Kidney (tissue), 14 donors: ENCODE results near the gene MBNL3. TPM values are rescaled to one million over a fixed set of nuclear protein-coding genes. Genes with fewer than 3 reads are reported as not detected.

Source experiments
- DNase-seq, 5 donors: peaks; one replicate each; pipeline ENCODE4 v3.0.0-alpha.2; 2013 to 2020
- FAIRE-seq: peaks from 2 replicates; lab custom pipeline; 2012; peaks lifted over from hg19 to GRCh38; lab: Jason Lieb, UNC
- H3K27ac ChIP-seq, 2 donors: one replicate each; pipeline ENCODE4 v1.7.0; 2013; ENCODE audit warnings: low read depth in 2 of 2, low read length in 2 of 2, inconsistent platforms in 1 of 2
- H3K27me3 ChIP-seq: one replicate; pipeline ENCODE4 v1.7.1; 2013; ENCODE audit warnings: low read length, inconsistent platforms; ENCODE audit not compliant: control insufficient read depth, insufficient read depth
- H3K36me3 ChIP-seq, 3 donors: one replicate each; pipeline versions ENCODE4 v1.7.0 to v1.7.1; 2013; ENCODE audit warnings: low read length in 3 of 3, control low read depth in 1 of 3, inconsistent platforms in 1 of 3; ENCODE audit not compliant: insufficient read depth in 3 of 3, control insufficient read depth in 2 of 3
- H3K4me1 ChIP-seq, 3 donors: one replicate each; pipeline versions ENCODE4 v1.7.0 to v1.7.1; 2013; ENCODE audit warnings: low read length in 3 of 3, inconsistent platforms in 1 of 3, low read depth in 1 of 3; ENCODE audit not compliant: control insufficient read depth in 2 of 3, insufficient read depth in 2 of 3
- H3K4me3 ChIP-seq, 3 donors: one replicate each; pipeline versions ENCODE4 v1.7.0 to v1.8.1; 2013; ENCODE audit warnings: low read length in 3 of 3, control low read depth in 1 of 3, inconsistent platforms in 1 of 3
- H3K9ac ChIP-seq, 3 donors: one replicate each; pipeline versions ENCODE4 v1.7.0 to v1.7.1; 2013; ENCODE audit warnings: low read length in 3 of 3, control low read depth in 1 of 3, inconsistent platforms in 1 of 3
- H3K9me3 ChIP-seq, 3 donors: one replicate each; pipeline versions ENCODE4 v1.7.0 to v1.7.1; 2013; ENCODE audit warnings: low read length in 3 of 3, control low read depth in 1 of 3, inconsistent platforms in 1 of 3; ENCODE audit not compliant: control insufficient read depth in 2 of 3, insufficient read depth in 1 of 3
- intact Hi-C: fragments of 100-400 bp; cut with DNase I; formaldehyde crosslinking; loops from one replicate; pipeline ENCODE4 v1.11.1; 2022
- polyA plus RNA-seq: library from polyadenylated mRNA; stranded (reverse); fragments of 350-450 nt; fragmentation: Illumina TruSeq; extraction: RNeasy Lipid Tissue Mini Kit (QIAGEN cat#74804); gene quantifications from one replicate; pipeline ENCODE4 v1.2.3, GENCODE V29; 2014; ENCODE audit warnings: low read depth, low replicate concordance; ENCODE audit not compliant: insufficient read depth
- total RNA-seq: library from RNA; stranded (reverse); fragmentation: NEBNext Ultra II Directional; extraction: Animal tissue kit (Norgen Biotek cat#: 25700); gene quantifications from one replicate; pipeline ENCODE4 v1.2.1, GENCODE V29; 2021
- TF ChIP-seq, protein P1 (sequence below): IDR thresholded peaks from 3 replicates; pipeline ENCODE4 v1.5.1; 2012; ENCODE audit warnings: mild to moderate bottlenecking, moderate library complexity, borderline replicate concordance; ENCODE audit not compliant: insufficient read depth; ENCODE audit errors: extremely low read depth
- donor health status: control.
- donor health status: control.
- donor health status: control.
- donor health status: control.
- donor health status: control.
- donor health status: DM: yes; HTN: yes; CAD: no.
- donor health status: Normal renal cell carcinoma (clear cell type).

Gene MBNL3
- total and polyA plus RNA-seq, 2 donors from 2014 or later = 3.3 to 34.5 TPM

DNA sequence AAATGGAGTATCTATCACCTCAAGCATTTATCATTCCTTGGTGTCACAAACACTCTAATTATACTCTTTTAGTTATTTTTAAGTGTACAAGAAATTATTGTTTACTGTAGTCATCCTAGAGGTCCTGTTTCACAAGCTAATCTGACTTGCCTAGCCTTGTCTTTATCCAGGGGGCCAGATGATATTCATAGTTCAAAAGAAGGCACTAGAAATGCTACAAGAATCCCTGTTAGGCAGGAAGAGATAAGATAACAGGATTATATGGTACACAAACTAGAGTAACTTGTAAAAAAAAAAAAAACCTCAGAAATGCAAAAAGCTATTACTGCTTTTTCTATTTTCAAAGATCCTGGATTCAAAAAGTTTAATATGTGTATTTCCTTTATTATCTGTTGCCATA is 95.8 kb downstream of the MBNL3 start:
- no peaks in the 10 kb centered on the region for H3K4me1 ChIP-seq
- intact Hi-C loops = no loop called here
- H3K36me3 ChIP-seq = no peaks in the 10 kb centered on the region
- H3K9ac ChIP-seq = no peak overlapping the region
- H3K9me3 ChIP-seq = no peaks in the 10 kb centered on the region
- TF ChIP-seq, protein P1, sequence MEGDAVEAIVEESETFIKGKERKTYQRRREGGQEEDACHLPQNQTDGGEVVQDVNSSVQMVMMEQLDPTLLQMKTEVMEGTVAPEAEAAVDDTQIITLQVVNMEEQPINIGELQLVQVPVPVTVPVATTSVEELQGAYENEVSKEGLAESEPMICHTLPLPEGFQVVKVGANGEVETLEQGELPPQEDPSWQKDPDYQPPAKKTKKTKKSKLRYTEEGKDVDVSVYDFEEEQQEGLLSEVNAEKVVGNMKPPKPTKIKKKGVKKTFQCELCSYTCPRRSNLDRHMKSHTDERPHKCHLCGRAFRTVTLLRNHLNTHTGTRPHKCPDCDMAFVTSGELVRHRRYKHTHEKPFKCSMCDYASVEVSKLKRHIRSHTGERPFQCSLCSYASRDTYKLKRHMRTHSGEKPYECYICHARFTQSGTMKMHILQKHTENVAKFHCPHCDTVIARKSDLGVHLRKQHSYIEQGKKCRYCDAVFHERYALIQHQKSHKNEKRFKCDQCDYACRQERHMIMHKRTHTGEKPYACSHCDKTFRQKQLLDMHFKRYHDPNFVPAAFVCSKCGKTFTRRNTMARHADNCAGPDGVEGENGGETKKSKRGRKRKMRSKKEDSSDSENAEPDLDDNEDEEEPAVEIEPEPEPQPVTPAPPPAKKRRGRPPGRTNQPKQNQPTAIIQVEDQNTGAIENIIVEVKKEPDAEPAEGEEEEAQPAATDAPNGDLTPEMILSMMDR = no peak
- no peak overlapping the region for H3K4me3 ChIP-seq
- DNase-seq (no peak), FAIRE-seq (no peak)
- H3K27ac ChIP-seq = no peak overlapping the region
- H3K27me3 ChIP-seq = peaks cover 2% of the 10 kb centered on the region

DNA sequence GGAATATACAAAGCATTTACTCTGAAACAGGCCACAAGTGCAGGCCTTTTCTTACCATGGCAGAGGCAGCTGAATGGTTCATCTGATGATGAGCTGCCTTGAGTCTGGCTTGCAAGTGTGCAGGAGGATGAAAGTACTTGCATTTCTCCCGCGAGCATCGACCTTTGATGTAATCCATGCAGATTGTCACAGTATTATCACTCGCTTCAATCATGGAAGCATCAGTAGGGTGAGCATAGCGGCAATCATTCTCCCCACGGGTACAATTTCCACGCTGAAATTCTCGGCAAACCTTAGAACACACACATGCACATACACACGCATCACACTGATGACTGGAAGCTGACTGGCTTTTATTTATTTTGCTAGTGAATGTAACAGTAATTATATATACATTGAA is 98.0 kb downstream of the MBNL3 start:
- TF ChIP-seq, protein P1 = no peak
- DNase-seq = no peak
- Histone ChIP-seq H3K27me3 (peaks cover 2% of the 10 kb centered on the region), H3K4me3 (no peak overlapping the region), H3K9ac (no peak overlapping the region), H3K4me1 (no peaks in the 10 kb centered on the region), H3K27ac (no peak overlapping the region), H3K36me3 (no peaks in the 10 kb centered on the region), H3K9me3 (no peaks in the 10 kb centered on the region)
- intact Hi-C loops = no loop called here
- no peak for FAIRE-seq

DNA sequence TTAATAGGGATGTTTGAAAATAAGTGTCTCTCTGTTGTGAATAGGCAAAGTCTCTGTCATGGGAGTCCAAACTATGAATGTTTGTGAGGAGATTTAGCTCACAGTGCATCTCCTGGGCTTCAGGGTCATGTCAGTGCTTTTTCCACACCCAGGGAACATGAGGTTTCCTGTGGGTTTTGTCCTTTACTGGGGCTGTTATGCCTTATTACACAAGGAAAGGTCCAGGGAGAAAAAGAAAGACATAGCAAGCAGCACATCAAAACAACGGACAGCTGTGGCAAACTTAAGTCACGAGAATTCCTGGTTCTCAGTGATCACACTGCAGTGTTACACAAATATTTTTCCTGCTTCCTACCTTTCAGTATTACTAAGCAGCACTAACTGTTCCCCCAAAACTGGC is 99.4 kb downstream of the MBNL3 start:
- DNase-seq = no peak
- TF ChIP-seq, protein P1 = no peak
- no peaks in the 10 kb centered on the region for H3K9me3 ChIP-seq
- no peak overlapping the region for H3K4me3 ChIP-seq
- no peaks in the 10 kb centered on the region for H3K4me1 ChIP-seq
- H3K27me3 ChIP-seq = peaks cover 2% of the 10 kb centered on the region
- FAIRE-seq = no peak
- no peak overlapping the region for H3K27ac ChIP-seq
- H3K9ac ChIP-seq = no peak overlapping the region
- intact Hi-C loops = no loop called here
- no peaks in the 10 kb centered on the region for H3K36me3 ChIP-seq

DNA sequence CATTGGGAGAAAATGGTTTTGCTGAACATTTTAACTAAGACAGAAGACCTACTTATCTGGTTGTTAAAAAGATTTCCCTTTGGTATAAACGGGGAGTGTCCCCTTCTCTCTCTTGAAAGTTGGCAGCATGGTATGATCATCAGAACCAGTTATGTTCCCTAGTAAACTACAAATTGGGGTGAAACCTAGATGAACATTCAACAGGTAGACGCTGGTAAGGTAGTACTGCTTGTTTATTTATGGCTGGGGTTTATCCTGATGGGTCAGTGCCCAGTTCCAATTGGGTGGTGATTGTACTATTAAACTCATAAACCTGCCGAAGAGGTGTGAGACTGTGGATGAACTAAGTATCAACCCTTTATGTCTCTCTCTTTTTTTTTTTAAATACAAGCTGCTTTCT is 100.5 kb downstream of the MBNL3 start:
- DNase-seq (no peak), FAIRE-seq (no peak)
- H3K27me3 ChIP-seq = peaks cover 2% of the 10 kb centered on the region
- H3K4me1 ChIP-seq = no peaks in the 10 kb centered on the region
- intact Hi-C loops = no loop called here
- TF ChIP-seq, protein P1 = no peak
- H3K9me3 ChIP-seq = no peaks in the 10 kb centered on the region
- no peak overlapping the region for H3K9ac ChIP-seq
- no peak overlapping the region for H3K4me3 ChIP-seq
- H3K36me3 ChIP-seq = no peaks in the 10 kb centered on the region
- no peak overlapping the region for H3K27ac ChIP-seq
